Measurements from ENCODE around the gene PMEL.
"Not testable (repeated sequence)": the region's sequence is repeated elsewhere in the genome, so short reads cannot be mapped to it uniquely, and the experiment has no call there.

Gene PMEL

DNA sequence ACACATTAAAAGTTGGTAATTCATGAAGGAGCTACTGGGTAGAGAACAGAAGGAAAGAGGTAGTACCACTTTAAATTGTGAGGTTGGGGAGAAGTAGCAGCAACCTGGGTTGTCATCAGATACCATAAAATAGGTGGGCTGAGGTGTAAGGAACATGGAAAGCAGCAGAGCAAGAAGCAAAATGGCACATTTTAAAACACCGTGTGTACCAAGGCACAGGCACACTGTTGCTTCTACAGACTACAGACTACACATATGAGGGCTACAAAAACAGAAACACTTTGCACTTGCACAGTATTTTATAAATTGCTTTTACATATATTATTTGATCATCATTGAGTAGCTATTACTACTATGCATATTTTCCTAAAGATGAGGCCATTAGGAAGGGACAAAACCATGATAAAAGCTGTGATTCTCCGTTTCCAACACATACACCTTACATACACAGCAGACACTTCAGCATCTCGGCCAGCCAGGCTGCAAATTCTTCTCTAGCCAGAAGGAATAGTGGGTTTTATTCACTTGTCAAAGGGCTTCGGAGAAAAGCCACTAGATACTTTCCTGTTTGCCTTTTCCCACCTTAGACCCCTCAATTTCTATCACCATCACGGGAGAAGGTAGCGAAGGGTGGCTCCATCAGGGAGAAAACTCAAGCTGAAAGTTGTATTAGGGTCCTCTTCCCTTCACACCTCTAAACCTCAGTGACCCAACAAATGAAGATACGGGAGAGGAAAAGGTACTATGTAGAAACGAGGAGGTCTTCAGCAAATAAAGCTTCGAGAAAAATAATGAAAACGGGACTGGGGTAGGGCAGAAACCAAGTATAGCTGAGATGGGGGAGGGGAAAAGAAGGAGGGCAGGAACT, 39.7 kb downstream of the PMEL start:
- Mint-ChIP-seq H3K4me3 (peak overlapping the region; percentile 91 to 92), H3K27ac (peak overlapping the region; percentile 97 to 99), H3K4me1 (peaks cover 54% of the 10 kb centered on the region), H3K9me3 (no peaks in the 10 kb centered on the region), H3K27me3 (no peaks in the 10 kb centered on the region)
- DNase-seq (peak in 1 of 2 donors; percentile 23), ATAC-seq (no peak)

DNA sequence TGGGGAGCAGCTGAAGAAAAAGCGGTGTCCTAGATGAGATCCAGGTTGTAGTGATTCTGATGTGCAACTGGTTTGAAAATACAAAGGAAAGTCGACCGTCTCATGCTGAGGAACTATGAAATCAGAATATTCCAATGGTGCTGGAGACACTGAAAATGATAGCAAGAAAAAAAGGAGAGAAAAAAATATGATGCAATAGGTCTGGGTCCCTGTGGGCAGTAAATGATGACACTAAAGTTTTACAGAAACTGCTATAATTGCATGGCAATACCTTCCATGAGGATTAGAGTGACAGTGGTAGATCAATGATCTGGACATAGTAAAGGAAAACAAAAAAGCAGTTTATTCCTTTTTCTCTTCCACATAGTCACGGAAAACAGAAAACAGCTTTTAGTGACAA, 40.5 kb downstream of the PMEL start:
- Mint-ChIP-seq H3K27me3 (no peaks in the 10 kb centered on the region), H3K9me3 (no peaks in the 10 kb centered on the region), H3K4me1 (peaks cover 50% of the 10 kb centered on the region), H3K4me3 (peak overlapping the region; percentile 91 to 92), H3K27ac (peak overlapping the region; percentile 85 to 97)
- no peak for DNase-seq
- ATAC-seq: no peak

GRCh38 chr12:55923648-55924047, 42.2 kb downstream of the PMEL start:
- not testable (repeated sequence) for H3K27me3 Mint-ChIP-seq, DNase-seq, ATAC-seq, H3K9me3 Mint-ChIP-seq, H3K4me3 Mint-ChIP-seq
- Mint-ChIP-seq H3K27ac (peak overlapping the region in 1 of 2 donors; percentile 12), H3K4me1 (peaks cover 35% of the 10 kb centered on the region)

DNA sequence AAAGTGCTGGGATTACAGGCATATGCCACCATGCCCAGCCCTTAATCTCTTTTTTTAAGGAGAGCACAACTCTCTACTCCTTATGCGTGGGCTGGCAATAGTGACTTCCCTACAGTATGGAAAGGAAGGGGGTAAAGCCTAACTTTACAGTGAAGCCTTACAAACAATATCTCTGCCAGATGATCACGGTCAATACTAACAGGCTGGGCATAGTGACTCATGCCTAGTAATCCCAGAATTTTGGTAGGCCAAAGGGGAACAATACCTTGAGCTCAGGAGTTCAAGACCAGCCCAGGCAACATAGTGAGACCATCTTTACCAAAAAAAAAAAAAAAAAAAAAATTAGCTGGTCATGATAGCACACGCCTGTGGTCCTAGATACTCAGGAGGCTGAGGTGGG, 43.7 kb downstream of the PMEL start:
- DNase-seq (no peak), ATAC-seq (no peak)
- H3K27me3 Mint-ChIP-seq: no peaks in the 10 kb centered on the region
- H3K9me3 Mint-ChIP-seq: no peaks in the 10 kb centered on the region
- H3K4me1 Mint-ChIP-seq: peaks cover 35% of the 10 kb centered on the region
- no peak overlapping the region for H3K27ac Mint-ChIP-seq
- H3K4me3 Mint-ChIP-seq: no peak overlapping the region

DNA sequence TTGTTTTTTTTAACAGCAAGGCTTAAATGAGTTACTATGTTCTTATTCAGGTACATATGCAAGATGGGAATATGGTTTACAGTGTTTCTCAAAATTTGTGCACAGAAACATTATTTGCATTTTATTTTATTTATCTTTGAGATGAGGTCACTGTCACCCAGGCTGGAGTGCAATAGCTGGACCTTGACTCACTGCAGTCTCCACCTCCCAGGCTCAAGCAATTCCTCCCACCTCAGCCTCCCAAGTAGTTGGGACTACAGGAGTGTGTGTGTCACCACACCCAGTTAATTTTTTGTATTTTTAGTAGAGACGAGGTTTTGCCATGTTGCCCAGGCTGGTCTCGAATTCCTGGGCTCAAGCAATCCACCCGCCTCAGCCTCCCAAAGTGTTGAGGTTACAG, 46.8 kb downstream of the PMEL start:
- peaks cover 43% of the 10 kb centered on the region for H3K4me1 Mint-ChIP-seq
- H3K27me3 Mint-ChIP-seq, H3K4me3 Mint-ChIP-seq, H3K27ac Mint-ChIP-seq, DNase-seq, ATAC-seq, H3K9me3 Mint-ChIP-seq: not testable (repeated sequence)

DNA sequence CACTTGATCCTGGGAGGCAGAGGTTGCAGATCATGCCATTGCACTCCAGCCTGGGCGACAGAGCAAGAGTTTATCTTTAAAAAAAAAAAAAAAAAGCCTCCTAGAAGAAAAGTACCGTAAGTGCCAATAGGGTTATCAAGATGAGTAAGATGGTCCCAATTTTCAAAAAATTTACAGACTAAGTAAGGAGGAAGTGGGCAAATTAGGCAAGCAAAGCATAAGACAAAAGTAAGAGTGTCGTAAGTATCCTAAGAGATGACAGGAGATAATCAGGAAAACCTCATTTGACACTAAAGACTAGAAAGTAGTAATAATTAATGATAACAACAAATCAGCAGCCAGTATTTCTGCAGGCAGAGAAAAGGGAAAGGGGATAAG, 50.4 kb downstream of the PMEL start:
- Mint-ChIP-seq H3K27ac (peak overlapping the region; percentile 0 to 12), H3K4me3 (peak overlapping the region; percentile 11 to 25), H3K27me3 (no peaks in the 10 kb centered on the region), H3K9me3 (no peaks in the 10 kb centered on the region), H3K4me1 (peaks cover 38% of the 10 kb centered on the region)
- ATAC-seq: peak; percentile 62
- DNase-seq: no peak

DNA sequence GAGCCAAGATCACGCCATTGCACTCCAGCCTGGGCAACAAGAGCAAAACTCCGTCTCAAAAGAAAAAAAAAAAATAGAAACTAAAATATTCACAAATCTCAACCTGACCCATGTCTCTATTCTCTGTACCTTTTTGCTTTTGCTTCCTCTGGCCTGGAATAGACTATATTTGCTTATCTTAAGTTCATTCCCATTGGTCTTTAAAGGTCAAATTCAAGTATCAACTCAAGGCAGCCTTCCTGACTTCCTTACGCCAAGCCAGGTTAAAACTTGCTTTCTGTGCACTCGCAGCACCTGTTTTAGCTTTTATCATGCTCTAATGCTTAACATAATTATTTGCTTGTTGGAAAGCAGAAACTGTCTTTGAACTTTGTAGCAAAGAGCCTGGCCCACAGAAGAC, 52.9 kb downstream of the PMEL start:
- Mint-ChIP-seq H3K27ac (peak overlapping the region in 1 of 2 donors; percentile 2), H3K9me3 (no peaks in the 10 kb centered on the region), H3K27me3 (no peaks in the 10 kb centered on the region), H3K4me3 (no peak overlapping the region), H3K4me1 (peaks cover 43% of the 10 kb centered on the region)
- ATAC-seq: no peak
- DNase-seq: no peak

GRCh38 chr12:55909513-55909884, 56.3 kb downstream of the PMEL start:
- H3K27ac Mint-ChIP-seq: peak overlapping the region in 1 of 2 donors; percentile 1
- no peaks in the 10 kb centered on the region for H3K27me3 Mint-ChIP-seq
- no peak overlapping the region for H3K4me3 Mint-ChIP-seq
- H3K9me3 Mint-ChIP-seq: no peaks in the 10 kb centered on the region
- ATAC-seq (no peak), DNase-seq (no peak)
- H3K4me1 Mint-ChIP-seq: peaks cover 22% of the 10 kb centered on the region

GRCh38 chr12:55908726-55909512, 56.9 kb downstream of the PMEL start:
- DNase-seq: no peak
- peaks cover 16% of the 10 kb centered on the region for H3K4me1 Mint-ChIP-seq
- no peaks in the 10 kb centered on the region for H3K9me3 Mint-ChIP-seq
- no peak for ATAC-seq
- no peaks in the 10 kb centered on the region for H3K27me3 Mint-ChIP-seq
- H3K27ac Mint-ChIP-seq: peak overlapping the region in 1 of 2 donors; percentile 77
- H3K4me3 Mint-ChIP-seq: no peak overlapping the region

GRCh38 chr12:55906056-55906455, 59.8 kb downstream of the PMEL start:
- Mint-ChIP-seq H3K27ac (no peak overlapping the region), H3K9me3 (no peaks in the 10 kb centered on the region), H3K4me3 (no peak overlapping the region), H3K4me1 (peaks cover 5% of the 10 kb centered on the region), H3K27me3 (no peaks in the 10 kb centered on the region)
- DNase-seq: no peak
- no peak for ATAC-seq
